Keratinocyte (primary cell): ENCODE measurements around the gene TRPM3.

Experiments used
- EZH2 ChIP-seq: IDR thresholded peaks from one replicate; pipeline ENCODE4 v1.6.1; 2012; ENCODE audit warnings: inconsistent platforms, mild to moderate bottlenecking, low read length, moderate library complexity
- TF ChIP-seq, protein P1 (sequence below), 3 experiments: IDR thresholded peaks in 1 of 3; conservative IDR thresholded peaks in 1 of 3; optimal IDR thresholded peaks in 1 of 3; 2 replicates in 2 of 3; 3 replicates in 1 of 3; pipeline versions ENCODE3 to v1.5.1; 2011; ENCODE audit warnings: low read length in 3 of 3, mild to moderate bottlenecking in 3 of 3, moderate library complexity in 2 of 3, control low read depth in 1 of 3, inconsistent platforms in 1 of 3; ENCODE audit not compliant: insufficient read depth in 2 of 3; ENCODE audit errors: extremely low read depth in 1 of 3

DNA sequence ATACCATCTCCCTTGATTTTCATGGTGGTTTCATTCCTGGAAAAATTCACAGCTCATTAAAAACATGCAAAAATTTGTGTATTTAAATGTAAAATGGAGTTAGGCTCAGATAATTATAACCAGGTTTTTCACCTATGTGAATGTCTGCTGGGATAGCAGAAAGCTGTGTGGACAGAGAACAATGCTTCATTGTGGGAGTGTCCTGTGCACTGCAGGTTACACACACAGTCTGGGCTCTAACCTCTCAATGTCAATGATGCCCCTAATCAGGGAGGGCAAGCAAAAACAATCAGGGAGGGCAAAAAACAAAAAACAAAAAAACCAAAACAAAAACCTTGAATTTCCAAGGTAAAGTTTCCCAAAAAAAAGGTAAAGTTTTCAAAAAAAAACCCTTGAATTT lies 548.1 kb downstream of the TRPM3 start:
- TF ChIP-seq, protein P1, sequence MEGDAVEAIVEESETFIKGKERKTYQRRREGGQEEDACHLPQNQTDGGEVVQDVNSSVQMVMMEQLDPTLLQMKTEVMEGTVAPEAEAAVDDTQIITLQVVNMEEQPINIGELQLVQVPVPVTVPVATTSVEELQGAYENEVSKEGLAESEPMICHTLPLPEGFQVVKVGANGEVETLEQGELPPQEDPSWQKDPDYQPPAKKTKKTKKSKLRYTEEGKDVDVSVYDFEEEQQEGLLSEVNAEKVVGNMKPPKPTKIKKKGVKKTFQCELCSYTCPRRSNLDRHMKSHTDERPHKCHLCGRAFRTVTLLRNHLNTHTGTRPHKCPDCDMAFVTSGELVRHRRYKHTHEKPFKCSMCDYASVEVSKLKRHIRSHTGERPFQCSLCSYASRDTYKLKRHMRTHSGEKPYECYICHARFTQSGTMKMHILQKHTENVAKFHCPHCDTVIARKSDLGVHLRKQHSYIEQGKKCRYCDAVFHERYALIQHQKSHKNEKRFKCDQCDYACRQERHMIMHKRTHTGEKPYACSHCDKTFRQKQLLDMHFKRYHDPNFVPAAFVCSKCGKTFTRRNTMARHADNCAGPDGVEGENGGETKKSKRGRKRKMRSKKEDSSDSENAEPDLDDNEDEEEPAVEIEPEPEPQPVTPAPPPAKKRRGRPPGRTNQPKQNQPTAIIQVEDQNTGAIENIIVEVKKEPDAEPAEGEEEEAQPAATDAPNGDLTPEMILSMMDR (optimal IDR thresholded peaks at IDR 0.05 in 1 of 3, IDR thresholded peaks at IDR 0.05 in 1 of 3, conservative IDR thresholded peaks at IDR 0.05 in 1 of 3; ENCODE audit: extremely low read depth in 1 of 3, insufficient read depth in 2 of 3, low read length in 3 of 3): no peak
- no peak for TF ChIP-seq EZH2
